Dermis blood vessel endothelial cell (primary cell): ENCODE results near the gene MZF1. TPM values are rescaled to one million over a fixed set of nuclear protein-coding genes. Genes with fewer than 3 reads are reported as not detected.

Experiments
- DNase-seq: peaks from one replicate; pipeline ENCODE4 v3.0.0; 2010
- total RNA-seq: library from RNA; depleted of rRNA; stranded (reverse); fragments of >200 nt; gene quantifications from 2 replicates; pipeline ENCODE4 v1.2.3, GENCODE V29; 2014

MZF1 gene
- total RNA-seq, 1 donor from 2014 or later: 15.8 TPM

DNA sequence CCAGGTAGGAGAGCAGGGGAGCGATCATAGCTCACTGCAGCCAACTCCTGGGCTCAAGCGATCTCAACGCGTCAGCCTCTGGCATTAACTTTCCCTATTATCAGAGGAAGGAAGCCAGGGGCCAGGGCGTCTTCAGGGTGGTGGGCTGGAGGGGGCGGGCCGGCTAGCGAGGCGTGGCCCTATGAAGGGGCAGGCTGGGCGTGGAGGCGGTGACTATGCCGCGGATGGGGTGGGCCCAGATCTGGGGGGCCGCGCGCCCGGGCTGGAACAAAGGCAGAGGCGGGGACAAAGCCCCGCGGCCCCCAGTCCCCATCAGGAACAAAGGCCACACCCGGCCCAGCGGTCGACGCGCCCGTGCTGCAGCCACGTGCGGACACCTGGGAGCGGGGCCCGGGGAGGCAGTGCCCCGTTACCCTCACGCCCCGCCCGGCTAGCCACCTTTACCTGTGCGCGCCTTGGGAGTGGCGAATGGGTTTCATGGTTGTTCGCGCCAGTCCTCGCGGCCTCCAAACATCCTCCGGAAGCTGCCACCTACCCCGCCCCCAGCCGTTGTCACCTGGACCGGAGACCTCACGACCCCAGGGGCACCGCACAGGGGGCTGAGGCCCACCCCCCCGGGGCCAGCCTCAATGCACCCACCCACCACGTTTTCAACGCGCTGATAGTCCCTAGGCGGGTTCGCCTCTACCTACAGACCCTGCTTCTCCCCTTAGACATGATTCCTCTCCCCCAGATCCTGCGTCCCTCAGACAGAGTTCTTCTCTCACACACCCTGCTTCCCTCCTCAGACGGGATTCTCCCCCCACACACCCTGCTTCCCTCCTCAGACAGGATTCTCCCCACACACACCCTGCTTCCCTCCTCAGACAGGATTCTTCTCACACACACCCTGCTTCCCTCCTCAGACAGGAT is 34.6 kb downstream of the MZF1 start:
- DNase-seq: peak; percentile 66

DNA sequence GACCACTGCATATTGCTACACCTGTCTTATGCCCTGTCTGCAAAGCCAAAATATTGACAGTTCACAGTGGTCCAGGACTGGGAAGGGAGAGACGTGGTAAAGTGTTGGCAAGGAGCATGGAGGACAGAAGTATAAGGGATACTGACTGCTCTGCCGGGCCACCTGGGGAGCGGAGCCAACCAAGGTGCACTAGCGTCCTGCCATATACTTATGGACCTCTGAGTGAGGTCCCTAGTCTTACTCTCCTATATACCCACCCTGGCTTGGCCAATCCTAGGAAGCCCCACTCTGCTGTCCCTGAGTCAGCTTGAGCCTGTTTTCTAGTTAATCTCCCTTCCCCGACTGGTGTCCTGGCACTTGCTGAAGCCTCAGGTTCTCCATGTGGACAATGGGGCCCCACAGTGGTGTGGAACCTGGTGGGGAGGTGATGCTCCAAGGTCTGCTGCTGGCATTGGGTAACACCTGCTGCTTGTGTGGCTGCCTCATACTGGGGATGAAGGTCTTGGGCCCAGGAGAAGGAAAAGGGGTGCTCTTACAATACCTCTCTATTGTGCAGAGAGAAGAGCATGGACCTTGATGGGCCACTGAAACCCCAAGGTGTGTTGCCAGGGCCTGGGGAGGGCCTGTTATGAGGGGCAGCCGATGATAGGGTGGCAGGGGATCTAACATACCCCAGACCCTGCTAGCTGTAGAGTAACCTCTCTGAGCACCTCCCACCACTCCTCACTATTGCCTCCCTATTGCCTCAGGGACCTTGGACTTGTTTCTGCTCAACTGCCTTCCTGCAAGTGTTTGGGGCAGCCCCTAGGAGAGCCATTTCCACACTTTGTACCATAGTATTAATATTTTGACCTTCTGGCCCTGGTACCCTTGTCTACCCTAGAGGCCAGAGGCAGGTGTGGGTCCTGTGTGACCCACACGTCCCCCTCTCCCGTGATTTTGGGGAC is 36.0 kb downstream of the MZF1 start:
- no peak for DNase-seq

DNA sequence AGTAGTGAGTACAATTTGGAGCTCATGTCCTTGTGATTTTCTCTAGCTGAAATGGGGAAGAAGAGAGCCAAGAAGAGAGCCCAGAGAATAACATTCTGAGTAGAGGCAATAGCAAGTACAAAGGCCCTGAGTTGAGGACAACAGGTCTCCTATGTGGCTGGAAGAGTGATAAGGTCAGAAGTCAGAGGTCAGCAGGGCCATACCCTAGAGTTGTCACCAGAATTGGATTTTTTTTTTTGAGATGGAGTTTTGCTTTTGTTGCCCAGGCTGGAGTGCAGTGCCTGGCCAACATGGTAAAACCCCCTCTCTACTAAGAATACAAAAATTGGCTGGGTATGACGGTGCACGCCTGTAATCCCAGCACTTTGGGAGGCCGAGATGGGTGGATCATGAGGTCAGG is 37.3 kb downstream of the MZF1 start:
- no peak for DNase-seq

DNA sequence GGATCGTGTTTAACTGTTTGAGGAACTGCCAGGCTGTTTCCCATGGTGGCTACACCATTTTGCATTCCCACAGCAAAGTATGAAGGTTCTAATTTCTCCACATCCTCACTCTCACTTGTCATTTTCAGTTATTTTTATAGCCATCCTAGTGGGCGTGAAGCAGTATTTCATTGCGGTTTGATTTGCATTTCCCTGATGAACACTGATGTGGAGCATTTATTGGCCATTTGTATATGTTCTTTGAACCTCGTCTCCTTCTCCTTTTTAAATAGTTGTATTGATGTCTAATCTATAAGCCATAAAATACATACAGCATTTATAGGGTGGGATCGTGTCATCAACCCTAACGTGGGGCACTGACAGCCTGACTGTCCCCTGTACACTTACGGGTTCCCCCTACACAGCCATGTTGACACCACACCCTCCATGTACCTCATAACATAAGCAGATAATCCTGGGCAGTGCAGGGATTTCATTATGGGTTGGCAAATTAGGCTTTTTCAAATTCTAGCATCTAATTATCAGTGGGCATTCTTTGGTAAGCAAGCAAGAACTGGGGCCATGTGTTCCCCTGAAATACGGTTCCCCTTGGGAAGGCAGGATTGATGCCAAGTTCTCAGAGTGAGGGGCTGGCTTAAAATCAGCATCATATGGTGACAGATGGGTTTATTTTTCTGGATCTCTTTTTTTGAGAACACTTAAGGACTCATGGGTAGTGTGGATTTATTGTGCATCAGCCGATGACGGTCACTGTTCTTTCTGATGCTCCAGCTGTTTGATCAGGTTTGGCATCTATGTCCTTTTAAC is 41.9 kb downstream of the MZF1 start:
- DNase-seq: no peak

DNA sequence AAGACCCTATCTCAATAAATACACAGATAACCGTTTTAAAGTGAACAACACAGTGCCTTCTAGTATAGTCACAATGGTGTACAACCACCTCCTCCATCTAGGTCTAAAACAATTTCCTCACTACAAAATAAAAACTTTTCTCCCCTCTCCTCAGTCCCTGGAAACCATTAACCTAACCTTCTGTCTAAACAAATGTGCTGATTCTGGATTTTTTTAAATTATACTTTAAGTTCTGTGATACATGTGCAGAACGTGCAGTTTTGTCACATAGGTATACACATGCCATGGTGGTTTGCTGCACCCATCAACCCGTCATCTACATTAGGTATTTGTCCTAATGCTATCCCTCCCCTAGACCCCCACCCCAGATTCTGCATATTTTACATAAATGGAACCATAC is 43.7 kb downstream of the MZF1 start:
- DNase-seq: no peak

DNA sequence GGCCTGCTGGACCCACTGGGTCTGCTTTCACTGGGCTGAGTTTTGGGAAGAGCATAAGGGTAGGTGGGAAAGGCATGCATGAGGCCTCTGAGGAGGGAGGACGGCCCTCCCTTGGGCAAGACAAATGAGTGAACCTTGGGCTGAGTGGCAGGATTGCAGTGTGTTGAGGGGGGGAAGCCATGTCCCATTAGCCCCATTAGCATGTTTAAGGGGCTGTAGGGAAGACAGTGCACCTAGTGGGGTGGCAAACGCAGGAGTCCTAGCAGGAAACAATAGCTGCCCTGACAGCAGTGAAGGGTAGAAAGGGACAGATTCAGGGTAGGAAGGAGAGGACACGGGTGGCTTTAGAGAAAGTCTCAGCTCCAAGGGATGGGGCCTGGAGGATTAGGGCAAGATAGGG is 50.4 kb downstream of the MZF1 start:
- DNase-seq: no peak

DNA sequence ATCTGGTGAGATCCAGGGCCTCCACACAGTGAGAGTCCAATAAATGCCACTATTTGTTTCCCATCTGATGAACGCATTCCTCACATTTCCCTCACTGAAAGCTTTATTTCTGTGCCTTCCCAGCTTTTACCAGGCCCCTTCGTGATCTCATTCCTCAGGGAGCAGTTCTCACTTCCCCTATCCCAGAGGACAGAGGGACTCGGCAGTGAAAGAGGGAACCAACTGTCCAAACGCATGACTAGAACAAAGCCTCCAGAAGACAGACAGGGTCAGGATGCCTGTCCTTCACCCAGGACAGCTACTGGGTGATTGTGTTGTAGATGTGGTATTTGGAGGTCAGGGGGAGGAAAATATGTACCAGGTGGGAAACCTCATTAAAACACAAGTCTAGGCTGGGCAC is 51.5 kb downstream of the MZF1 start:
- DNase-seq: no peak

DNA sequence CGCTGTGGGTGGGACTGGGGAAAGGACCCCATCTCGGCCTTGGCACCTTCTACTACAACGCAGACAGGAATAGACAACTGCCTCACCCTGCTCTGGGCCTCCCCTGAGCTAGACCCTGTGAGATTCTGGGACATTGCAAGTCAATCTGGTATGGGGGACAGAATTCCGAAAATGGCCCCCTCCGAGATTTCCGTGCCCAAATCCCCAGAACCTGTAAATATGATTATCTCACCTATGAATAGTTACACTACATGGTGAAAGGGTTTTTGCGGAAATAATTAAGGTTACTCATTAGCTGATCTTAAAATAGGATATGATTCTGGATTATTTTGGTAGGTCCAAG is 52.9 kb downstream of the MZF1 start:
- no peak for DNase-seq

DNA sequence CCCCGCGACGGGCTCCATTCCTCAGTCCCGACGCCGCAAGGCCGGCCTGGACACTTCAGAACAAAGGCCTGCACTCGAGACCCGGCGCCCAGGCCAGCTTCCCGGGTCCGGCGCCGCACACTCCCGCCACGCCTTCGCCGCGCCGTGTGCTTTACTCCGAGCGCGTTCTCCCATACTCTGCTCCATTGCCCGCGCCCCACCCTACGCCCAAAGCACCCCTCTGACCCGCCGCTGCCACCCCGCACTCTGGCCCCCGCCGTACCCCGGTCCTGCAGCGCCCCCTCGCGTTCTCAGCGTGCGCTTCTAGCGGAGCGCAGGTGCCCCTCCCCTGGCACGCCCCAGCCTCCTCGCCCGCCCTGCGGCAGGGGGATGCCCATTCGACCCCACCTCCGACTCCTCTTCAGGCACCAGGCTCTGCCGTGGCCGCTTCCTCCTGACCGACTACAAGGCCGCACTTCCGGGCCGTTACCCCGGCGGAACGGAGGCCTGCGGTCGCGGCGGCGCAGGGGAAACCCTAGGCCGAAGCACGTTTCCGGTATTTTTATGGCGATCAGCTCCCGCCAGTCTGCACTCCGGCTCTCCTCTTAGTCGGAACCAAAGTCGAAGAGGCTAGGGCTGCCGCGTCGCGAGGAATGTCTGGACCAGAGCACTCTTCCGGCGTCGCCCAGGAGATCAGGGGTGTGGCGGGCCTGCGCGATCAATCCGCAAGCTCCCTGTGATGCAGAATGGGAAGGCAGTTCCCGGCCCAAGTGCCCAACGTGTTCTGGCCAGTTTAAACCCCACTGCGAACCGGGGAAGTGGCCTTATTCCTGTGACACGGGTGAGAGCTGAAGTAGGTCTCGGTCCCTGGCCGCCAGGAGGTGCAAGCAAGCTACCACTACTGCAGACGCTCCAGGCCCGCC is 53.5 kb downstream of the MZF1 start, which contains the start of gene ZBTB45:
Gene ZBTB45 (minus strand): TSS at position 456 of the 902 bp plus-strand sequence. CDS start 2,137 bp downstream, outside the sequence.
- peak; percentile 96 for DNase-seq

DNA sequence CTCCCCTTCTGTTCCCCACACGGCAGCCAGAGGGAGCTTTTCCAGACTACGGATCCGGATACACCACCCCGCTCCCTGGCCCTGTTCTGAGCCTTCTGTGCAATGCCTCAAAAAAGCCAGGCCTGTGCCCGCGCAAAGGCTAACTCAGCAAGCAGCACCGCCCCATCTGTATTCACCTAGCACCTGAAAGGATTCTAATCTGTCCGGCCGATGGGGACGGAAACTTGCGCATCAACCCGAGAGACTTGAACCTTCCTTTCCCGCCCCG is 54.1 kb downstream of the MZF1 start:
- peak; percentile 88 for DNase-seq

DNA sequence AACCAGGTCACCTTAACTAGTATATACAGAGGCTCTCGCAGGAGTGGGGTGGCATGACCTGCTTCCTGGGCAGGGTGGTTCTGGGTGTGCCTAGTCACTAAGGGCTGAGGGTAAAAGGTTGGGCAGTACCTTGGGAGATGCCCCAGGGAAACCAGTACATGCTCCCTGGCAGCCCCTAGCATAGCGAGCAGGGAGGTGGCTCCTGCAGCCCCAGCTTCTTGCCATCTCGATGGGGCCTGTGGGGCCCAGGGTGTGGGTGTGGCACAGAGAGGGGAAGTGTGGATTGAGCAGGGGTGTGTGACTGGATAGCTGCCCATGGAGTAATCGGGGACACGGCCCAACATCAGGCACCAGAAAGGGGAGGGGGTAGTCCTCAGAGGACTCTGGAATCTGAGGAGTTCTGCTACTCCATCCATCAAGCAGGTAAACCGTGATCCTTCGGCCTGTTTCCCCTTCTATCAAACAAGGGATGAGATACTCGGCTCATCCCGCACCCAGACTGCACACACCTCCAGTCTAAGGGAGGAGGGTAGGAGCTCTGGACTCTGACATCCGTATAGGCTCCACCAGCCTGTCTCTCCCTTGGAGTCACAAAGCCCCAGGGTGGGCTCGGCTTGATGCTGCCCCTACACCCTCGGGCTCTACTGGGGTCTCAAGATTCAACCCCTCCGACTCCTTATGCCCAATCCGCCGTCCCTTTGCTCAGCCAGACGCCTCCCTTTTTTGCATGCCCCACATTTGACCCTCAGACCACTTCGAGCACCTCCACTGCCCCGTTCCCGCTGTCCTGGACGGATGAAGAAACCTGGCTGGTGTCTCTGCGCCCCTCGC is 54.7 kb downstream of the MZF1 start:
- no peak for DNase-seq

DNA sequence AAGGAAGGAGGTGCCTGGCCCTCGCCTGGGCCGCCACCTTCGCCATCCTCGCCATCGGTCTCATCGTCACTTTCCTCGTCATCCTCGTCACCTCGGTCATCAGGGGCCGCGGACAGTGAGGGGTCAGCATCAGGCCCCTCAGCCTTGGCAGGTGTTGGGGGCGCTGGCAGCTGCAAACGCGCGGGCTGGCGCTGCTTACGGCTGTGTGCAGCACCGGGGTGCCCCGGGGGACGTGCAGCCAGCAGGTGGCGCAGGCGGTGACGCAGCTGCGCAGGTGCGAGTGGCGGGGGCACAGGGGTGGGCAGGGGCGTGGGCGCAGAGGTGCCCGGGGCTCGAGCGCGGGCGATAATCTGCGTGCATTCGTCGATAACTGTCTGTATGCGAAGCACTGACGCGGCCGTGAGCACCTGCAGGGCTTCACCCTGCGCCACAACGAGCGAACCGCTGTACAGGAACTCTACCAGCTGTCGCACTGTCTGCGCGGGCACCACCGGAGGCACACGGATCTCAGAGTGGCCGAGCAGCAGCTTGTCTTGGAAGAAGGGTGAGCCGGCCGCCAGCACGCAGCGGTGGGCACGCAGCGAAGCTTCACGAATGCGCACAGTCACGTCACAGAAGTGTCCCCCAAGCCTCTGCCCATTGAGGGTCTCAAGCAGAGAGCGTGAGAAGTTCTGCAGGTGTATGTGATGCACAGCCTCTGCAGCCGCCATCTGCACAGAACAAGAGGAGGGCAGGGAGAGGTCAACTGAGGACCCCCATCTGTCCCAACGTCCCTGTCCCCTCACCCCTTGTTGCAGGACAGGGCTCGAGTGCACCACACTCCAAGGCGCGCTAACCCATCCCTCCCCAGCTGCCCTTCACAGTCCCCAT is 55.9 kb downstream of the MZF1 start:
- no peak for DNase-seq

DNA sequence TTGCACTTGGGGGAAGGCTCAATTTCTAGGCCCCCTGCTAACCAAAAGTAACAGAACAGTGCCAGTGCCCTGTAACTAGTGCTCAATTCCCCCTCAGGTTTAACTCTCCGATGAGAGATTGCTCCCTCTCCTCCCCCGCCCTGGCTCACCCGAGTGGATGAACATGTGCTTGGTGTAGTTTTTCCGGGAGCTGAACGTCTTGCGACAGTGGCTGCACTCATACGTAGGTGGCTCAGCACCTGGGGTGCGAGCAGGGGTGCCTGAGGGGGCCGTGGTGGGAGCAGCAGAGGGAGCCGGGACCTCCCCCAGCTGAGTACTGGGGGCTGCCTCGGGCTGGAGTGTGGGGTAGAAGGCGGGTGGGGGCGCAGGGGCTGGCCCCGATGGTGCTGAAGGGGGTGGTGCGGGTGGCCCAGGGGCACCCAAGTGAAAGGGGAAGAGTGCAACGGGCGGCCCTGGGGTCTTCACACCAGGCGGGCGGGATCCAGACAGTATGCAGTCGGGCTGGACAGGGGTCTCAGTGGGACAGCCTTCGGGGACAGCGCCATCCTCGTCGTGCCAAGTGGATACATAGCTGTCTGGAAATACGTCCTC is 56.8 kb downstream of the MZF1 start:
- DNase-seq: no peak

DNA sequence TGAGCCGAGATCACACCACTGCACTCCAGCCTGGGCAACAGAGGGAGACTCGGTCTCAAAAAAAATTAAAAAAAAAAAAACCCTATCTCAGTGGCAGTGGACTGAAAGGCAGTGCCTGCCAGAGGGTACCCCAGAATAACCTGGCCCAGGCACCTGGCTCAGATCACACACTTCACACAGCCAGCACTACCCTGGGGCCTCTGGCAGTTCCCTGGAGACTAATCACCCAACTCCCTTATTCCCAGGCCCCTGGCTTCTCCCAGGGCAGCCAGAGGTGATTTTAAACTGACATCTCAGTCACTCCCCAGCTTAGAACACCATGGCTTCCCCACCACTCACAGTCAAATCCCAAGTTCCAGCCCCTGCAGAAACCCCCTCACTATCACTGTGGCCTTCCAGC is 57.9 kb downstream of the MZF1 start:
- DNase-seq: no peak

DNA sequence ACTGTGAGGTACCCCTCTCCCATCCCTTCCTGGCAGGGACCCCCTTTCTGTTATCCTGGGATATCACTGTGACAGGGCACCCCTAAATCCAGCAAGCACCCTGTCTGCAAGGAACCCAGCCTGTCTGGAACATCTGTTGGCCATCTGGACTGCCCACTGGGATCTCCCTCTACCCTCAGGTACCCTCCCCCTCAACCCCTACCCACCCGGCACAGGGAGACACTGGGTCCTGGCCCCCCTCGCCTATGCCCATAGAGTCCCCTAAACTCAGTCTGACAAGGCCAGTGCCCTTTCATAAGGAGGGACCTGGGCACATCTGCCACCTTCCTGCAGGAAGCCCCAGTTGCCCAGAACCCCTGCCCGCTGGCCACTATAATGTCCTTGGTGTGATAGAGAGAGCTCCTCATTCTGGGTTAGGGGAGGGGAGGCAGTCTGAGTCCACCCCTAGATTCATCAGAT is 58.5 kb downstream of the MZF1 start:
- no peak for DNase-seq

DNA sequence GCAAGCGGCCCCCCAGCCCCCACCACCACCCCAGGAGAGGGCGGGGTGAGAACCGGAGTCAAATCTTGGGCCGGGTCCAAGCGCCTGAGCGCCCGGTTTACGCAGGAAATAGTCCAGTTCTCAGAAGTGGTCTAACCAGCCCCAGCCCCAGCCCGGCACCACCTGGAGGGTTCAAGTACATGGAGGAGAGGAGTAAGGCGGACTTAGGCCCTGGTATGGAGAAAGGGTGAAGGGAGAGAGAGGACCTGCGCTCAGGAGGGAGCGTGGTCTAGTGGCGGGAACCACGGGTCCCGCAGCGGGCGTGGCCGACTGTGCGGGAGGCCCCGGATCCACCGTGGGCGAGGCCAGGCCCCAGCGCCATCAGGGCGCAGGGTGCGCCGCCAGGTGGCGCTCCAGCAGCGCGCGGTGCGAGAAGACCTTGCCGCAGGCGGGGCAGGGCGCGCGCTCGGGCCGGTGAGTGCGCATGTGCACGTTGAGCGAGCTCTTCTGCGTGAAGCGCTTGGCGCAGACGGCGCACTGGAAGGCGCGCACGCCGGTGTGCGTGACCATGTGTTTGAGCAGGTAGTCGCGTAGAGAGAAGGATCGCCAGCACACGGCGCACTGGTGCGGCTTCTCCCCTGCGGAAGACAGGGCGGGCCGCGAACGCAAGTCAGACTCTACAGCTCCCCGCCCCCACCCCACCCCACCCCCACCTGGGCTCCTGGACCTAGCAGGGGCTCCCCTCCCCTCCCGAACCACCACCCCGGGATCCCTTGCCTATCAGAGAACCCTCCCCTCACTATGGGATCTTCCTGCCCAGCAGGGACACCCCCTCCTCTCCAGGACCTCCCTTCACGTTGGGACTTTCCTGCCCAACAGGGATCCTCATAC is 59.2 kb downstream of the MZF1 start:
- peak; percentile 96 for DNase-seq

DNA sequence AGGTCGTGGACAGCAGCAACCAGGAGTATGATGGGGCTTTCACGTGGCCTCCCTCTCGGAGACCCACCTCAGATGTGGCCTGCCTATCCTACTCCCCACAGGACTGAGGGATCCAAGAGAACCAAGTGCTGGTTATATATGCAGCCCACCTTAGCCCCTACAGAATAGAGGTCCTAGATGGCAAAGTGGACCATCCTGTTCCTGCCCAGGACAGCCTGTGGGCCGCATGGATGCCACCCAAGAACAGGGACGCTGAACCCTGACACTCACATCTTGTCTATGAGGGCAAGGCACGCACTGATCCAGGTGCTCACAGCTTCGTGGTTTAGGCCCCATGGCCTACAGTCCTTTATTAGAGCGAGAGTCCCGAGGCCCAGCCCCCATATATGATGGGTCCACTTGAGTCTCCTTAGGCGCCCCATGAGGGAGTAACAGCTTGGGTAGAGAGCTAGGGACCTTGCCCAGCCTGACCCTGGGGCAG is 59.9 kb downstream of the MZF1 start:
- no peak for DNase-seq
